GM19023 (cell line): Measurements from ENCODE around the gene ARHGDIB.

Source experiments
- ATAC-seq: cut with Tn5 transposase; IDR thresholded peaks from one replicate; pipeline ENCODE4 v1.9.1; 2021; ENCODE audit warnings: mild to moderate bottlenecking, moderate library complexity; ENCODE audit not compliant: unreplicated experiment

ARHGDIB gene

DNA sequence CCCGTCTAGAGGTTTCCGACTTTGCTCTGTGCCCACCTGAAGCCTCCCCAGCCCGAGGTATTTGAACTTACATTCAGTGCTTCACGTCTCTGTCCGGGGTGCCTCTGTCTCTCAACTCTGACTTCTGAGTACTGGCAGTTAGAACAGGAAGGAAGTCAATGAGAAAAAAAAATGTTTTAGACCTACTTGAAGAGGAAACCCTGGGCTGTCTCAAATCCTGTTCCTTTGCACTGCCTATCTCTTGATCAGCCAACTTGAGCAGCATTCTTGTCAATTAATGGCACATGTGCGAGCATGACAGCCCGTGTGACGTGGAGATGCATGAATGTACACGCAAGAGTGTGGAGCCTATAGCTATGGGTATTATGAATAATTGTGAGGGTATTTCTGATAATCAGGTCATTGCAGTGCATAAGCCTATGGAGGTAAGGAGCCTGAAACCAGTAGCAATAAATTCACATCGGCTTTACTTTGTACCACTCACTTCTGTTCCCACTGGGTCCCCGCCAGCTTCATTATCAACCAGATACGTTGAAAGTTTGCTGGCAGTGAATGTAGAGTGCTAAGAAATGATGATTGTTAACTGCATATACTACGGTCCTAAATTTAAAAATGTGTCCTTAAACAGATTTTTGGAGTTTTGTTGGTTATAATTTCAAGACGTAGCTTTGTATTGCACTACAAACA is at the start of gene ARHGDIB:
Gene ARHGDIB, minus strand, starts transcription at position 136 of the 687 bp plus-strand sequence. CDS start 10,889 bp downstream, outside the sequence.
- peak; percentile 69 for ATAC-seq

DNA sequence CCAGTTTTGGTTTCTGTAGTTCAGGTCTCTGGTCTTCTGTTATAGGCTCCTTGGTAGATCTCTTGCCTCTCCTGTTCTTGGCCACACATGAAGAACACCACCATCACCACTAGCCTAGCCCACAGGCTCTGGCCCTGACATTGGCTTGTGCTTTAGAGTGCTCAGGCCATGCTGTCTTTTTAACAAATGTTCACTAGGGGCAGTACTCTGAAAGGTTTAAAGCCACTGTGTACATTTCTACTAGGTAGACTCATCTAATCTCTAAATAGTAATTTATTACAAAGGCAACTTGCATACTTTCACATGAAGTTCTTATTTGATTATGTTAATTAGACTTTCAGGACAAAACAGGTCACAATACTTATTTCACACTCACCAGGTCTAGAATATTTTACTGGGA is 49.8 kb upstream of the ARHGDIB start:
- ATAC-seq = no peak

DNA sequence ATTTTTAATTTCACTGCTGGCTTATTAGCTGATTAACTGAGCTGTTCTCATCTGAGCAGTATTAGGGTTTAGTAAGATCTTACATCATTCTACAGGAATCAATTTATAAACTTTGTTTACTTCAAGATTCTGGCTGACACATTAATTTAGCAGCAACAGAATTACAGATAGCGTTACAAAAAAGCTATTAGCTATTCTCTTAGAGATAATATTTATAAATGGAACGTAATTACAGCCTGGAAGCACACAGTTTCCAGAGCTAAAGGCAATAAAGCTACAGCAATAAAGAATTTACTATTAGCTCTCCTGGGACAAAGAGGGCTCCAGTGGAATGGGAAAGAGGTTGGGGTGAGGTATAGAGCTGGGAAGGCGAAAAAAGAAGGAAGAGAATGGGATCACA is 46.1 kb upstream of the ARHGDIB start:
- no peak for ATAC-seq

DNA sequence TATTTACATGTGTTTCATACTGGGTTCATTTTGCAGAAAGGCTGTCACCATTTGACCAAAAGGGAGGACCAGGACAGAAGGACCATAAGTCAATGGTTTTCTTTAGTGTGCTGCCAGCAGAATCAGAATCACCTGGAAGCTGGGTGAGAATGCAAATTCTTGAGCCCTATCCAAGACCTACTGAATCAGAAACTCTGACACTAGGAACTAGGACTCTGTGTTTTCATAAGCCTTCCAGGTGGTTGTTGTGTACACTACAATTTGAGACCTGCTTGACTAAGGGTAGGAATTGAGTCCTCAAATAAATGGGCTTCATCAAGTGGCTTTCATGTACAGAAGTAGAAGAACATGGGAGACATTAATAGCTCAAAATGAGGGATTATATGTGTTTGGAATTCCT is 43.7 kb upstream of the ARHGDIB start:
- ATAC-seq = no peak

DNA sequence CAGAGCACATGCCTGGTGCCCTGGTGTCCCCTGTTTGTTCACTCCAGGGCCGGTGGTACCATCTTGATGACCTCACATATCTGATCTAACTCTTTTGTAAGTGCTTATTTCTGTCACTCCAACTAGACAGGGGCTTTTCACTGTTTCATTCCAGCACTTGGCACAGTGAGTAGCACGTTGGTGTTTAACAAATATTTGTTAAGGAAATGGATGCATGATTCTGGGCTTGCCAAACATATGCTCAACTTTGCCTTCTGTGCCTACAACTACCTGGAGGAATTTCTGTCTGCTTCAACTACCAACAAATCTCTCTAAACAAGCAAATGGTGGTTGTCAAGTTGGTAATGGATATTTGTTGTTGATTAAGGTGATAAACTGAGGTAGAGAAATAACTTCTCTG is 43.0 kb upstream of the ARHGDIB start:
- ATAC-seq = no peak

DNA sequence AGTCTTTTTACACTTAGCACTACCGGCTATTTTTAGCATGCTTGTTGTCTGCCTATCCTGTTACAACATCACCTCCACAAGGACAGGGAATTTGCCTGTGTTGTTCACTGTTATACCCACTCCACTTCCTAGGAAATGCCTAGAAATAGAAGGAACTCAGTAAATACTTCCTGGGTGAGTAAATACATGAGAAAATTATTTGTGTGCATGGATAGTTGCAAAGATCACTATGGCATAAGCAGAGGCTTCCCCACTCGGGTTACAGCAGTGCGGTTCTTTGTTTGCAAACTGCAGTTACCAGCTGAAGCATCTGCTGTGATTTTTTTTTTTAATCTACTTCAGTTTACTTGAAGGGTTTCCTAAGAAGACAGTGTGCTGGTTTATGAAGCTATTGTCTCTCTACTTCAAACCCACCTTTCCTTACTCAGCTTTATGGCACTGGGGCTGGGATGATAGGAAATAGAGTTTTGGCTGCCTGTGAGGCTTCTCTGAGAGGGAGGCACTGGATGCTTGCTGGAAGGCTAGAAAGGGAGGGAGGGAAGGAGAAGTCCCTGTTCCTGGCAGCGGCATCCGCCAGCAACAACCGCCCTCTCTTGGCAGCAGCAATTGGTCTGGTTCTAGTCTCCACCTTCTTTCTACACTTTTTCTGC is 40.5 kb upstream of the ARHGDIB start:
- no peak for ATAC-seq

DNA sequence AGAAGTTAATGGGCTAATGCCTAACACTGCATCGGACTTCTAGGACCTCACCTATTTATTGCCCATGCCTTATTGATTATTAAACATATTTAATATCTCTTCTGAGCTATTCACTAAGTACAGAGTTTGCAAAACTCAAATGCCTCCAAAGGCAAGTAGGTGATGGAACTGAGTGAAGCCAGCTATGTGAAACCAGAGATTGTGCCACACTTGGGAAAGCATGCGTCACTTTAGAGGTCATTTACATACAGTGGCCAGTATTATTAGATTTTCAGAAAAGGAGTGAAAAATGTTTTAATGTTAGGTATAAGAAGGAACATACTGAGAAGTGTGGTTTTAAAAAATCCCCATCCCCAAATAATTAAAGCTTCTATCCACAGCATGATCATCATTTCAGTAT is 39.2 kb upstream of the ARHGDIB start:
- no peak for ATAC-seq

DNA sequence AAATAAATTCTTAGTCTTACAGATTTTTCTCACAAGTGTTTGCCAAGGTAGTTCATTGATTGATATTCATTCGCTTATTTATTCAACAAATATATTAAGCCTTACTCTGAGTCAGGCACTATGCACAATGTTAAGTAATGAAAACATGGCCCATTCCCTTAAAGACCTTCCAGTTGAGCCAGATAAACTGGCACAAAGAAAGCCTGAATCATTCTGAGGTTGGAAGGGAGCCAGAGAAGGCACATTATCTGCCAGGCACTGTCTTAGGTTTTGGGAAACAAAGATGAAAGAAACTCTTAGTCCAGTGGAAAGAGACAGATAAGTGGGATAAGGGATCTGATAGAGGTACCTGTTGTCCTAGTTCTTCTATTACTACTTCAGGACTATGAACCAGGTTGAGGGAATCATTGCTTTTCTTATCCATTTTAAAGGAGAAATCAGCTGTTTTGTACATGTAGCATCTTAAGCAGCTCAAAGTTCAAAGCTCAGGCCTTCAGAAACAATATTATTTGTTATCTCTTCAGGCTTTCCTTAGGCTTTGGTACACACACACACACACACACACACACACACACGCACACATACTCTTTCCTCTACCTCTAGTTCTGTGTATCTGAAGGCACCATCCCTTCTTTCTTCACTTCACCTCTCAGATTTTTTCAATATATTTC is 38.4 kb upstream of the ARHGDIB start:
- no peak for ATAC-seq

DNA sequence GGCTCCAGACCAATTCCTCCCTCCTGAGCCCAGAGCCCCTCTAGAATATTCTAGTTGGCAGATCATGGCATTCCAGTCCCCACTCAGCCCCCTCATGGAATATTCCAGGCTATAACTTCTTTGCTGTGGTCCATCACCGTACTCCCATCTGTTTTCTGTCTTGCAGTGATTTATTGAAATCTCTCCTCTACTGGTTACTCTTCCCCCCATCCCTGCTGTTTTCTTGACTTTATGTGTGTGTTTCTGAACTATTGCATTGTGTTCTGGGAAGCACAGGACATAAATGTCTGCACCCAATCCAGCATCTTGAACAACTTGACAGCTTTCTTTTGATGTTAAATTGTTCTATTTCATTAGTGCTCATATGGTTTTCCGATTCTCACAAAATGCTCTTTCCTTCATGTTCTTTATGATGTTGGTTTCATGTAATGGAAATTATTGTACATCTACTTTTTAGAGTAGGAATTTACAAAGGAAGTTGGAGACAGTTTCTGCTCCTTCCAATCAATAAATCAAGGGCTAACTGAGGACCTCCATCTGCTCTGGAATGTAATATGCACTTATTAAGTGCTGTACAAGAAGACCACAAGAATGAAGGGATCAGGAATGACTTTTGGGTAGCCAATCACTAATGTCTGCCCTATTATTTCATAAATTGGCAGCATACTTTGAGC is 37.8 kb upstream of the ARHGDIB start:
- ATAC-seq = no peak

DNA sequence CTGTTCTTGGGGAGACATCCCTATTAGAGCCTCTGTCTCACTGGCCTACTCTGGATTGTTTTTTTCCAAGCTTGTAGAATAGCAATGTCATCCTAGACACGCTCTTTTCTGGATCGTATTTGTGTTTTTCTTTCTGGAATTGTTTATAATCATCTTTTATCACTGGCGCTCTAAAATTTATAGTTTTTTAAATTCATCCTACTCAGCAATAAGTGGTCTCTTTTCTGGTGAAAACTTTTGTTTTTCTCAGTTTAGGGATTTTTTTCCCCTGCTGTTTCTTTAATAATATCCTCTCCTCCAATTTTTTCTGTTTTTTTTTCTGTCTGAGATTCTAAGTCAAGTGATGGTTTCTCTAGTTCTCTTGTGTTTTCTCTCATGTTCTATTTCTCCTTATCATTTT is 36.6 kb upstream of the ARHGDIB start:
- no peak for ATAC-seq

DNA sequence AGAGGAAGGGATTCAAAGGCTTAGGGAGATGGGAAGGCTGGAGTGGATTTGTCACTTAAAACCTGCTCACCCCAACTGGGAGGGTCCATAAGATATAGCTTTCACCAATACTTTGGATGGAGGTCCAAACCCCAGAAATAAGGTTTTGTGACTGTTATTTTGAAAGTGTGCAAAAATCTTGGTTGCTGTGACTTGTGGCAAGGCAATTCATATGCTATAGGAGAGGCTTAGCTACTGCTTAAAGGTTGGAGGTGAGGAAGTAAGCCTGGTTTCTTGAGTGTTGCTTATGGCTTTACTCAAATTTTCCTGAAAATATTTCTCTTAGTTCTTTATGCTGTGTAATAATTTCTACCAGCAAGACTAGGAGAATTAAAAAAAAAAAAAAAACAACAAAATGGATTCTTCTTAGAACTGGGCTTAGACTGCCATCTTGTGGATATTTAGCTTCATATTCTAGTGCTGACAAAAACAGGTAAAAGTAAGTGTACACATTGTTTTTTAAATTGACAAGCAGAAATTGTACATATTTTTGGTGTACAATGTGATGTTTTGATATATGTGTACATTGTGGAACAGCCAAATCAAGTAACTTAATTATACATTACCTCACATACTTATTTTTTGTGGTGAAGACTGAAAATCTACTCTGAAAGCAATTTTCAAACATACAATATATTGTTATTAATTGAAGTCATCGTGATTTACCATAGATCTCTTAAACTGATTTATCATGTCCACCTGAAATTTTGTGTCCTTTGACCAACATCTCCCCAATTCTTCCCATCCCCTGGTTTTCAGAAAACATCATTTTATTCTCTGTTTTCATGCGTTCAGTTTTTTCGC is 34.4 kb upstream of the ARHGDIB start:
- no peak for ATAC-seq

DNA sequence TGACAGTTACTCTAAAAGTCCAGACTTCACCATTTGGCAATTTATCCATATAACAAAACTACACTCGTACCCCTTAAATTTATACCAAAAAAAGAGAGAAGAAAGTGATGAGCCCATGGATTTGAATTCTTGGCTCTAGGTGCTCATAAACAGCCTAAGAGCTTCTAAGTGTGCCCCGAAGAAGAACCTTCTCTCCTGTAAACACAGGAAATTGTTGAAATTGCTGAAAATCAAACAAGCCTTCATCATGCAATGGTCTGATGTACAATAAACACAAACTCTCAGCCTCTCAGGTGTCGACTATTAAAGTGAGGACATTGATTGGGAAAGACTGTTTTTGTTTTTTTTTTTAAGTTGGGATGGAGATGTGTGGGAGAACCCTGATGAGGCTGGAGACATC is 33.2 kb upstream of the ARHGDIB start:
- no peak for ATAC-seq

DNA sequence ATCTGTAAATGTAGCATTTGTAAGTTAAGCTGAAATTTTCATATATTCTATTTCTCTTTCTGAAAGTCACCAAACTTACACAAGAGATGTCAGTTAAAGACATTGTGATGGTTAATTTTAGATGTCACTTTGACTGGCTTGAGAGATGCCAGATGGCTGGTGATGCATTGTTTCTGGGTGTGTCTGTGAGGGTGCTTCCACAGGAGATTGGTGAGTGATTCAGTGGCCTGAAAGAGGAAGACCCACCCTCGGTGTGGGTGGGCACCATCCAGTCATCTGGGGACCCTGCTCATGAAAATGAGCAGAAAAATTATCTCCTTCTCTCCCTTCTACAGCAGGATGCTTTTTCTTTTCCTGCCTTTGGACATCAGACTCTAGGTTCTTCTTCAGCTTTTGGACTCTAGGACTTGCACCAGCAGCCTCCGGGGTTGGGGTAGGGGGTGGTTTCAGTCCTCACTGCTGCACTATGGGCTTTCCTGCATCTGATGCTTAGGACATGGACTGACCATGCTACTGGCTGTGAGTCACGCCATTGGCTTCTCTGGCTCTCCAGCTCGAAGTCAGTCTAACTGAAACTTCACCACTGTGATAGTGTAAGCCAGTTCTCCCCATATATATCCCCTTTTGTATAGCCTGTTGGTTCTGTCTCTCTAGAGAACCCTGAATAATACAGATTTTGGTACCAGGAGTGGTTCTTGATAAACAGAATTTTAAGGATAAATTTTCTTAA is 32.3 kb upstream of the ARHGDIB start:
- no peak for ATAC-seq

DNA sequence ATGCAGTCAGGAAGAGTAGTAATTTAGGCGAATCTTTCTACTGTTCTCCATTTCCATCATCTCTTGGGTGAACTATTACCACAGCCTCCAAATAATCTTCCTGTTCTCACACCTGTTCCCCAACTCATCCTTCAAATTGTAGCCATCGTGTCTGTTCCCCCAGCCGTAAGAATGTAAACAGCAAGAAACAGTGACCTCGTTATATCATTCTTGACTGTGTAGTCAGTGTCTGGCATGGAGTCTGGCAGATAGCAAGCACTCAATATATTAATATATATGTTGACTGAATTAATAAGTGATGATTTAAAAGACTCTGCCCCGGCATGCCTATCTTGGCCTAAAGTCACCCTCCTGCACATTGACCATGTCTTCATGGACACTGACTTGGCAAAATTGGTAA is 31.7 kb upstream of the ARHGDIB start:
- ATAC-seq = no peak

DNA sequence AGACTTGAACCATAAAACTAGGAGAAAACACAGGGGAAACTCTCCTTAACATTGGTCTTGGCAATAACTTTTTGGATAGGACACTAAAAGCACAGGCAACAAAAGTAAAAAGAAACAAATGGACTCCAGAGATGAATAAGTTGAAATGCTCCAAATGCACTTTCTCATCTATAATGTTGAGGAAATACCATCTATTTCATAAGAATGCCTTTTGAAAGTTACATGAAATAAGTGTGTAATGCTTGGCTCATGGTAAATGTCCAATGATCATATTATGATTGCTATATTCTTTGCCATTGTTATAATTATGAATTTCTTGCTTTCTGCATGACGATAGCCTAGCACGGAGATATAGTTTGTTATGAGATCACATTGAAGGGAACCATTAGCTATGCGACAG is 31.3 kb upstream of the ARHGDIB start:
- no peak for ATAC-seq

DNA sequence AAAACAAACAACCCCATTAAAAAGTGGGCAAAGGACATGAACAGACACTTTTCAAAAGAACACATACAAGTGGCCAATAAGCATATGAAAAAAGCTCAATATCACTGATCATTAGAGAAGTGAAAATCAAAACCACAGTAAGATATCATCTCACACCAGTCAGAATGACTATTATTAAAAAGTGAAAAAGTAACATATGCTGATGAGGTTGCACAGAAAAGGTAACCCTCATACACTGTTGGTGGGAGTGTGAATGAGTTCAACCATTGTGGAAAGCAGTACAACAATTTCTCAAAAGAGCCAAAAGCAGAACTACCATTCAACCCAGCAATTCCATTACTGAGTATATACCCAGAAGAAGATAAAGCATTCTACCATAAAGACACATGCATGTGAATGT is 29.7 kb upstream of the ARHGDIB start:
- ATAC-seq = no peak

DNA sequence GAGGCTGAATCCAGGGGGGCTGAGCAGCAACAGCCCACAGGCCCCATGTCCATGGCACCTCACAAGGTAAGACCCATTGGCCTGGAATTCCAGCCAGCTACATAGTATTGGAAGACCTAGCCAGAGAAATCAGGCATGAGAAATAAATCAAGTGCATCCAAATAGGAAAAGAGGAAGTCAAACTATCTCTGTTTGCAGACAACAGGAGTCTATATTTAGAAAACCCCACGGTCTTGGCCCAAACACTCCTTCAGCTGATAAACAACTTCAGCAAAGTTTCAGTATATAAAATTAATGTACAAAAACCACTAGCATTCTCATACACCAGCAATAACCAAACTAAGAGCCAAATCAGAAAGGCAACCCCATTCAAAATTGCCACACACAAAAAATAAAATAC is 28.4 kb upstream of the ARHGDIB start:
- peak; percentile 41 for ATAC-seq

DNA sequence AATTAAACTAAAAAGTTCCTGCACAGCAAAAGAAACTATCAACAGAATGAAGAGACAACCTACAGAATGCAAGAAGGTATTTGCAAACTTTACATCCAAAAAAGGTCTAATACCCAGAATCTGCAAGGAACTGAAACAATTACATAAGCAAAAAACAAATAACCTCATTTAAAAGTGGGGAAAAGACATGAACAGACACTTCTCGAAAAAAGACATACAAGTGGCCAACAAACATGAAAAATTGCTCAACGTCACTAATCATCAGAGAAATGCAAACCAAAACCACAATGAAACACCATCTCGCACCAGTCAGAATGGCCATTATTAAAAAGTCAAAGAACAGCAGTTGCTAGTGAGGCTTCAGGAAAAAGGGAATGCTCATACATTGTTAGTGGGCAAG is 26.6 kb upstream of the ARHGDIB start:
- no peak for ATAC-seq

DNA sequence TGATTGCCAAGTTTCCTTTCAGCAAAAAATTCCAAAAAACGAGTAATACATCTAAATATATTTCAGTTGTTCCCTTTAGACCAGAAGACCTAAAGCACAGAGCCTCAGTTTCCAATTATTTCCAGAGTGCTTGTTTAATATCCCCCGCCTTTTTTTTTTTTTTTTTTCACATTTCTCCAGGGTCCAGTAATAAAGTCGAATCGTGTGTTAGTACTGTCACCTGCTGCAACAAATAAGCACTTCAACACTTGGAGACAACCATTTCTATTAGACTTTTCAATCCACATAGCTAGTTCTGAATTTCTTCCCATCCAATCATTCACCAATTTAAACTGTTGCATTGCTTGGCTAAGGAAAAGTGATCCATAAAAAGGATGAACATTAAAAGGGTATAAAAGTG is 25.0 kb upstream of the ARHGDIB start:
- no peak for ATAC-seq

DNA sequence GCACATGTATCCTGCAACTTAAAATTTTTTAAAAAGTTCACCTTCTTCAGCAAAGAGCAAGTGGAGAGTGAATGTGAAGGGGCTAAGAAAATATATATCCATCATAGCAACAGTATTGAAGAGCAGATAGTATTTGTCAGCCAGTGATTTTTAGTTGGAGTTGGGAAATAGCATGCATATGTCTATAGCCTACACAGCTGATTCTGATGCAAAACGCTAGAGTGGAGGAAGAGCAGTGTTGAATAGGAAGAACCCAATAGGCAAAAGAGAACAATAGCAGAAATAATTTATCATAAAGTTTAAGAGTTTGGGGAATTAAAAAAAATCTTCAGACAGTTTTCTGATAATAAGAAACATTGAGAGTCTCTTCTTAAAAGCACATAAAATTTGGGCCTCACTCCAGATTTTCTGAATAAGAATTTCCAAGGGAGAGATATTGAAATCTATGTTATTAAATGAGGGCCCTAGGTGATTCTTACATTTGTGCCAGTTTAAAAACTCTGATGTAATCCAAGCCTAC is 23.4 kb upstream of the ARHGDIB start:
- ATAC-seq = no peak
